IgD-negative memory B cell (primary cell): ENCODE measurements around the gene STRIP1. TPM values are rescaled to one million over a fixed set of nuclear protein-coding genes. Genes with fewer than 3 reads are reported as not detected.
A peak's percentile ranks its signal among the peaks of the same experiment; 100 is the strongest.
"Not testable (repeated sequence)": the region's sequence is repeated elsewhere in the genome, so short reads cannot be mapped to it uniquely, and the experiment has no call there.

ENCODE experiments used
- H3K27ac Mint-ChIP-seq, 3 donors: one replicate each; pipeline ENCODE4 v1.8.0; 2020 to 2022; ENCODE audit warnings: mild to moderate bottlenecking in 3 of 3, mixed read lengths in 3 of 3, moderate library complexity in 1 of 3
- H3K27me3 Mint-ChIP-seq: one replicate; pipeline ENCODE4 v1.8.0; 2021; ENCODE audit warnings: mixed read lengths
- H3K36me3 Mint-ChIP-seq: one replicate; pipeline ENCODE4 v1.8.0; 2020; ENCODE audit warnings: mild to moderate bottlenecking, mixed read lengths
- H3K4me1 Mint-ChIP-seq, 3 donors: one replicate each; pipeline ENCODE4 v1.8.0; 2020 to 2022; ENCODE audit warnings: mixed read lengths in 3 of 3, mild to moderate bottlenecking in 1 of 3
- H3K4me3 Mint-ChIP-seq, 4 donors: one replicate each; pipeline ENCODE4 v1.8.0; 2020 to 2022; ENCODE audit warnings: mild to moderate bottlenecking in 4 of 4, mixed read lengths in 4 of 4, moderate library complexity in 3 of 4
- H3K9me3 Mint-ChIP-seq, 3 donors: one replicate each; pipeline ENCODE4 v1.8.0; 2020 to 2021; ENCODE audit warnings: mixed read lengths in 3 of 3, mild to moderate bottlenecking in 1 of 3
- polyA plus RNA-seq: library from polyadenylated mRNA; unstranded; fragments of 300-500 nt; fragmentation: Illumina TruSeq; gene quantifications from one replicate; pipeline ENCODE4 v1.2.3, GENCODE V29; 2021

The STRIP1 gene
- polyA plus RNA-seq, 1 donor from 2014 or later, result 22.5 TPM

- Mint-ChIP-seq H3K9me3 (peaks cover 0 to 3% (median 0%) of the 10 kb centered on the region in 3 donors), H3K36me3 (peaks cover 2% of the 10 kb centered on the region), H3K27ac (peak overlapping the region in 1 of 3 donors; percentile 50), H3K4me1 (peaks cover 4 to 7% (median 5%) of the 10 kb centered on the region in 3 donors), H3K27me3 (peaks cover 28% of the 10 kb centered on the region), H3K4me3 (no peak overlapping the region)
Observed at GRCh38 chr1:110064576-110065337, 30.3 kb downstream of the STRIP1 start.

- H3K27me3 Mint-ChIP-seq, result peaks cover 32% of the 10 kb centered on the region
- peaks cover 4 to 9% (median 5%) of the 10 kb centered on the region in 3 donors for H3K4me1 Mint-ChIP-seq
- H3K4me3 Mint-ChIP-seq, result no peak overlapping the region
- H3K9me3 Mint-ChIP-seq, result peaks cover 0 to 3% (median 0%) of the 10 kb centered on the region in 3 donors
- no peak overlapping the region for H3K27ac Mint-ChIP-seq
- H3K36me3 Mint-ChIP-seq, result no peaks in the 10 kb centered on the region
Observed at GRCh38 chr1:110065841-110066240, 31.4 kb downstream of the STRIP1 start.

- H3K9me3 Mint-ChIP-seq, result peaks cover 0 to 5% (median 0%) of the 10 kb centered on the region in 3 donors
- no peaks in the 10 kb centered on the region for H3K36me3 Mint-ChIP-seq
- peak overlapping the region; percentile 34 to 95 (median 64) for H3K4me3 Mint-ChIP-seq
- H3K4me1 Mint-ChIP-seq, result peaks cover 4 to 11% (median 9%) of the 10 kb centered on the region in 3 donors
- peaks cover 48% of the 10 kb centered on the region for H3K27me3 Mint-ChIP-seq
- peak overlapping the region; percentile 36 to 73 (median 39) for H3K27ac Mint-ChIP-seq
Observed at GRCh38 chr1:110067479-110067892, 33.1 kb downstream of the STRIP1 start.

- Mint-ChIP-seq H3K36me3 (no peaks in the 10 kb centered on the region), H3K27ac (peak overlapping the region; percentile 36 to 93 (median 91)), H3K4me1 (peaks cover 4 to 11% (median 9%) of the 10 kb centered on the region in 3 donors), H3K9me3 (peaks cover 0 to 5% (median 0%) of the 10 kb centered on the region in 3 donors), H3K27me3 (peaks cover 51% of the 10 kb centered on the region), H3K4me3 (peak overlapping the region; percentile 53 to 95 (median 82))
Observed at GRCh38 chr1:110067893-110068645, 33.6 kb downstream of the STRIP1 start.

GRCh38 chr1:110068646-110069403 is 34.4 kb downstream of the STRIP1 start:
- Mint-ChIP-seq H3K9me3 (peaks cover 0 to 5% (median 0%) of the 10 kb centered on the region in 3 donors), H3K27ac (peak overlapping the region in 2 of 3 donors; percentile 91 to 93), H3K4me1 (peaks cover 4 to 11% (median 9%) of the 10 kb centered on the region in 3 donors), H3K36me3 (no peaks in the 10 kb centered on the region), H3K27me3 (peaks cover 50% of the 10 kb centered on the region), H3K4me3 (peak overlapping the region; percentile 5 to 95 (median 82))

GRCh38 chr1:110069404-110070281 is 35.2 kb downstream of the STRIP1 start:
- Mint-ChIP-seq H3K9me3 (peaks cover 0 to 5% (median 0%) of the 10 kb centered on the region in 3 donors), H3K4me3 (peak overlapping the region in 2 of 4 donors; percentile 42 to 63), H3K27me3 (peaks cover 50% of the 10 kb centered on the region), H3K36me3 (no peaks in the 10 kb centered on the region), H3K4me1 (peaks cover 4 to 11% (median 9%) of the 10 kb centered on the region in 3 donors), H3K27ac (no peak overlapping the region)

- Mint-ChIP-seq H3K27ac (no peak overlapping the region), H3K9me3 (peaks cover 0 to 5% (median 0%) of the 10 kb centered on the region in 3 donors), H3K36me3 (no peaks in the 10 kb centered on the region), H3K27me3 (peaks cover 50% of the 10 kb centered on the region), H3K4me1 (peaks cover 4 to 11% (median 9%) of the 10 kb centered on the region in 3 donors), H3K4me3 (peak overlapping the region in 1 of 4 donors; percentile 42)
Observed at GRCh38 chr1:110070282-110070669, 35.9 kb downstream of the STRIP1 start.

- Mint-ChIP-seq H3K4me1 (peaks cover 4 to 11% (median 9%) of the 10 kb centered on the region in 3 donors), H3K36me3 (peaks cover 3% of the 10 kb centered on the region), H3K27me3 (peaks cover 50% of the 10 kb centered on the region), H3K4me3 (peak within 1 kb of the TSS in 3 of 4 donors; percentile 39 to 53 (median 42)), H3K27ac (peak within 1 kb of the TSS in 2 of 3 donors; percentile 23 to 32), H3K9me3 (peaks cover 0 to 5% (median 0%) of the 10 kb centered on the region in 3 donors)
Observed at GRCh38 chr1:110070671-110071242, 36.3 kb downstream of the STRIP1 start, which contains the start of gene ALX3. ALX3 (minus strand) TSS chr1:110070672; CDS start chr1:110070612, 60 bp downstream.

- H3K27me3 Mint-ChIP-seq, result peaks cover 31% of the 10 kb centered on the region
Observed at GRCh38 chr1:110074166-110074565, 39.7 kb downstream of the STRIP1 start.

GRCh38 chr1:110076789-110077500 is 42.5 kb downstream of the STRIP1 start:
- no peaks in the 10 kb centered on the region for H3K4me1 Mint-ChIP-seq
- H3K9me3 Mint-ChIP-seq, result no peaks in the 10 kb centered on the region
- peaks cover 3% of the 10 kb centered on the region for H3K36me3 Mint-ChIP-seq
- H3K27me3 Mint-ChIP-seq, result peaks cover 15% of the 10 kb centered on the region
- no peak overlapping the region for H3K27ac Mint-ChIP-seq
- no peak overlapping the region for H3K4me3 Mint-ChIP-seq

More at GRCh38 chr1:110074166-110074565, 39.7 kb downstream of the STRIP1 start:
- Mint-ChIP-seq H3K27ac (no peak overlapping the region), H3K9me3 (peaks cover 0 to 3% (median 0%) of the 10 kb centered on the region in 3 donors), H3K36me3 (peaks cover 3% of the 10 kb centered on the region), H3K4me1 (peaks cover 0 to 5% (median 1%) of the 10 kb centered on the region in 3 donors), H3K4me3 (no peak overlapping the region)

- not testable (repeated sequence) for H3K4me3 Mint-ChIP-seq, H3K4me1 Mint-ChIP-seq, H3K36me3 Mint-ChIP-seq, H3K9me3 Mint-ChIP-seq, H3K27ac Mint-ChIP-seq
- peaks cover 29% of the 10 kb centered on the region for H3K27me3 Mint-ChIP-seq
Observed at GRCh38 chr1:110079995-110080394, 45.6 kb downstream of the STRIP1 start.

- Mint-ChIP-seq H3K36me3 (no peaks in the 10 kb centered on the region), H3K4me1 (peaks cover 7 to 8% (median 8%) of the 10 kb centered on the region in 3 donors), H3K27me3 (peaks cover 36% of the 10 kb centered on the region), H3K4me3 (no peak overlapping the region), H3K9me3 (no peaks in the 10 kb centered on the region), H3K27ac (no peak overlapping the region)
Observed at GRCh38 chr1:110081061-110081460, 46.6 kb downstream of the STRIP1 start.

- H3K27me3 Mint-ChIP-seq, result peaks cover 37% of the 10 kb centered on the region
- H3K4me3 Mint-ChIP-seq, result peak overlapping the region in 3 of 4 donors; percentile 6 to 56 (median 32)
- H3K4me1 Mint-ChIP-seq, result peaks cover 7 to 14% (median 8%) of the 10 kb centered on the region in 3 donors
- no peaks in the 10 kb centered on the region for H3K9me3 Mint-ChIP-seq
- H3K36me3 Mint-ChIP-seq, result no peaks in the 10 kb centered on the region
- H3K27ac Mint-ChIP-seq, result peak overlapping the region in 1 of 3 donors; percentile 27
Observed at GRCh38 chr1:110082477-110082876, 48.1 kb downstream of the STRIP1 start.
